Measurements from ENCODE around the gene ITGA8. TPM values are rescaled to one million over a fixed set of nuclear protein-coding genes. Genes with fewer than 3 reads are reported as not detected.

ITGA8 gene
- polyA plus RNA-seq, 3 donors = not detected

GRCh38 chr10:15620836-15621515 lies 98.7 kb downstream of the ITGA8 start:
- no peaks in the 10 kb centered on the region for H3K27me3 ChIP-seq (ENCODE audit: control insufficient read depth in 2 of 2, insufficient read depth in 2 of 2, low read length in 2 of 2)
- H2AFZ ChIP-seq (ENCODE audit: insufficient read depth, low read depth, low read length, poor library complexity, severe bottlenecking) = no peak overlapping the region
- no peak for DNase-seq
- Mint-ChIP-seq H3K36me3 (no peaks in the 10 kb centered on the region), H3K9me3 (peaks cover 0 to 3% (median 0%) of the 10 kb centered on the region in 7 donors), H3K27me3 (ENCODE audit: low read depth in 3 of 3) (peaks cover 0 to 3% (median 0%) of the 10 kb centered on the region in 3 donors), H3K4me1 (no peaks in the 10 kb centered on the region), H3K27ac (no peak overlapping the region), H3K4me3 (no peak overlapping the region)
- no peaks in the 10 kb centered on the region for H3K79me2 ChIP-seq (ENCODE audit: insufficient read depth, low read length)
- H4K20me1 ChIP-seq (ENCODE audit: insufficient read depth, low read length) = no peaks in the 10 kb centered on the region
- no peaks in the 10 kb centered on the region for H3K9me3 ChIP-seq (replicated peaks in 1 of 2; ENCODE audit: control insufficient read depth in 1 of 2, insufficient read depth in 1 of 2, low read length in 2 of 2)
- H3K27ac ChIP-seq (ENCODE audit: low read depth in 1 of 2, low read length in 2 of 2) = no peak overlapping the region
- H3K36me3 ChIP-seq (replicated peaks in 1 of 2; ENCODE audit: control insufficient read depth in 1 of 2, insufficient read depth in 2 of 2, low read length in 2 of 2) = no peaks in the 10 kb centered on the region
- no peak overlapping the region for H3K9ac ChIP-seq (ENCODE audit: insufficient read depth, low read length, poor library complexity, severe bottlenecking)
- TF ChIP-seq CTCF (IDR thresholded peaks at IDR 0.05) = no peak
- no peak overlapping the region for H3K4me3 ChIP-seq (replicated peaks in 1 of 3; ENCODE audit: low read depth in 2 of 3, low read length in 3 of 3)
- intact Hi-C loops (cut with micrococcal nuclease) = no loop called here
- WGBS (ENCODE audit: insufficient coverage) = 71% methylated on average over 1 of the region's 3 CpGs
- no peaks in the 10 kb centered on the region for H3K4me1 ChIP-seq (ENCODE audit: control insufficient read depth in 1 of 2, insufficient read depth in 2 of 2, low read length in 2 of 2)
- H3K4me2 ChIP-seq (replicated peaks; ENCODE audit: extremely low read depth, low read length, poor library complexity, severe bottlenecking) = no peak overlapping the region

GRCh38 chr10:15620337-15620736 lies 99.4 kb downstream of the ITGA8 start:
- intact Hi-C loops (cut with micrococcal nuclease) = no loop called here
- Histone ChIP-seq H3K27me3 (ENCODE audit: control insufficient read depth in 2 of 2, insufficient read depth in 2 of 2, low read length in 2 of 2) (no peaks in the 10 kb centered on the region), H3K79me2 (ENCODE audit: insufficient read depth, low read length) (no peaks in the 10 kb centered on the region), H3K4me2 (replicated peaks; ENCODE audit: extremely low read depth, low read length, poor library complexity, severe bottlenecking) (no peak overlapping the region), H4K20me1 (ENCODE audit: insufficient read depth, low read length) (no peaks in the 10 kb centered on the region), H3K9ac (ENCODE audit: insufficient read depth, low read length, poor library complexity, severe bottlenecking) (no peak overlapping the region), H3K27ac (ENCODE audit: low read depth in 1 of 2, low read length in 2 of 2) (no peak overlapping the region), H3K4me1 (ENCODE audit: control insufficient read depth in 1 of 2, insufficient read depth in 2 of 2, low read length in 2 of 2) (no peaks in the 10 kb centered on the region), H3K9me3 (replicated peaks in 1 of 2; ENCODE audit: control insufficient read depth in 1 of 2, insufficient read depth in 1 of 2, low read length in 2 of 2) (no peaks in the 10 kb centered on the region), H2AFZ (ENCODE audit: insufficient read depth, low read depth, low read length, poor library complexity, severe bottlenecking) (no peak overlapping the region), H3K4me3 (replicated peaks in 1 of 3; ENCODE audit: low read depth in 2 of 3, low read length in 3 of 3) (no peak overlapping the region), H3K36me3 (replicated peaks in 1 of 2; ENCODE audit: control insufficient read depth in 1 of 2, insufficient read depth in 2 of 2, low read length in 2 of 2) (no peaks in the 10 kb centered on the region)
- DNase-seq = no peak
- 100% methylated on average over 2 of the region's 5 CpGs for WGBS (ENCODE audit: insufficient coverage)
- Mint-ChIP-seq H3K27me3 (ENCODE audit: low read depth in 3 of 3) (peaks cover 0 to 3% (median 0%) of the 10 kb centered on the region in 3 donors), H3K36me3 (no peaks in the 10 kb centered on the region), H3K4me3 (no peak overlapping the region), H3K4me1 (no peaks in the 10 kb centered on the region), H3K27ac (no peak overlapping the region), H3K9me3 (peaks cover 0 to 3% (median 0%) of the 10 kb centered on the region in 7 donors)
- TF ChIP-seq CTCF (IDR thresholded peaks at IDR 0.05) = no peak
